IMR-90 (cell line): ENCODE measurements around the gene ESYT1. TPM values are rescaled to one million over a fixed set of nuclear protein-coding genes. Genes with fewer than 3 reads are reported as not detected.
A peak's percentile ranks its signal among the peaks of the same experiment; 100 is the strongest.

Experiments used
- ATAC-seq: fragments of 200-7000 bp; cut with Tn5 transposase; 2 replicates; pipeline ENCODE4 v1.9.1; 2020; ENCODE audit warnings: low read depth, mild to moderate bottlenecking, moderate library complexity
- BruUV-seq: library from RNA; stranded (reverse); fragments of 400-500 nt; replicated peaks from 2 replicates; lab custom pipeline; 2021; lab: Mats Ljungman, UMichigan
- CTCF ChIA-PET: fragments of 300-600 bp; formaldehyde crosslinking; extraction: SDS; loops from one replicate; lab custom pipeline; 2021; ENCODE audit warnings: antibody characterized with exemption; lab: Yijun Ruan, JAX
- POLR2A ChIA-PET: fragments of 300-600 bp; sonication (Branson Sonifier 250); formaldehyde crosslinking; loops from one replicate; lab custom pipeline; 2022; ENCODE audit warnings: antibody characterized with exemption; ENCODE audit not compliant: unreplicated experiment; lab: Charles Lee
- DNase-seq: peaks from one replicate; pipeline ENCODE4 v3.0.0; 2013
- H2AFZ ChIP-seq: replicated peaks from 2 replicates; pipeline ENCODE3; 2013; ENCODE audit warnings: low read length, mild to moderate bottlenecking; ENCODE audit not compliant: poor library complexity
- H2AK5ac ChIP-seq: 2 replicates; pipeline ENCODE4 v1.6.1; 2013; ENCODE audit warnings: low read depth, low read length, inconsistent platforms
- H2AK9ac ChIP-seq: replicated peaks from 2 replicates; pipeline ENCODE3; 2013; ENCODE audit warnings: mild to moderate bottlenecking, low read depth, low read length, moderate library complexity; ENCODE audit not compliant: poor library complexity
- H2BK120ac ChIP-seq: 2 replicates; pipeline ENCODE4 v1.6.1; 2013; ENCODE audit warnings: low read depth, low read length, inconsistent platforms
- H2BK15ac ChIP-seq: 3 replicates; pipeline ENCODE4 v1.6.1; 2013; ENCODE audit warnings: low read depth, low read length, inconsistent platforms
- H2BK20ac ChIP-seq: 2 replicates; pipeline ENCODE4 v1.6.1; 2013; ENCODE audit warnings: low read depth, mild to moderate bottlenecking, inconsistent platforms, low read length, moderate library complexity
- H2BK5ac ChIP-seq: 2 replicates; pipeline ENCODE4 v1.6.1; 2013; ENCODE audit warnings: mild to moderate bottlenecking, low read depth, low read length, inconsistent platforms; ENCODE audit not compliant: poor library complexity, severe bottlenecking
- H3K14ac ChIP-seq: replicated peaks from 2 replicates; pipeline ENCODE4 v1.6.1; 2013; ENCODE audit warnings: low read depth, low read length, inconsistent platforms
- H3K18ac ChIP-seq: 2 replicates; pipeline ENCODE4 v1.6.1; 2013; ENCODE audit warnings: low read depth, low read length, control low read depth
- H3K23ac ChIP-seq: 2 replicates; pipeline ENCODE4 v1.6.1; 2013; ENCODE audit warnings: low read depth, low read length, inconsistent platforms
- H3K27ac ChIP-seq: 2 replicates; pipeline ENCODE4 v1.5.1; 2013; ENCODE audit warnings: mild to moderate bottlenecking, control low read depth, low read length; ENCODE audit not compliant: insufficient read depth
- H3K27me3 ChIP-seq: 2 replicates; pipeline ENCODE4 v1.6.1; 2013; ENCODE audit warnings: low read length; ENCODE audit not compliant: control insufficient read depth, insufficient read depth
- H3K36me3 ChIP-seq: 2 replicates; pipeline ENCODE4 v1.6.1; 2013; ENCODE audit warnings: low read length, mixed read lengths; ENCODE audit not compliant: control insufficient read depth, insufficient read depth
- H3K4ac ChIP-seq: 2 replicates; pipeline ENCODE4 v1.6.1; 2013; ENCODE audit warnings: low read depth, low read length, inconsistent platforms
- H3K4me1 ChIP-seq: 2 replicates; pipeline ENCODE4 v1.6.1; 2013; ENCODE audit warnings: low read length, mixed read lengths; ENCODE audit not compliant: control insufficient read depth, insufficient read depth
- H3K4me2 ChIP-seq: 2 replicates; pipeline ENCODE4 v1.6.1; 2013; ENCODE audit warnings: low read depth, mild to moderate bottlenecking, control low read depth, low read length, moderate library complexity
- H3K4me3 ChIP-seq: 2 replicates; pipeline ENCODE4 v1.5.1; 2013; ENCODE audit warnings: low read depth, mild to moderate bottlenecking, control low read depth, low read length, moderate library complexity; ENCODE audit not compliant: insufficient read depth
- H3K56ac ChIP-seq: 2 replicates; pipeline ENCODE4 v1.6.1; 2013; ENCODE audit warnings: low read length, inconsistent platforms; ENCODE audit not compliant: insufficient read depth; ENCODE audit errors: extremely low read depth
- H3K79me1 ChIP-seq, 2 experiments: 2 replicates each; pipeline ENCODE4 v1.6.1; 2013; ENCODE audit warnings: low read length in 2 of 2, inconsistent platforms in 1 of 2, low read depth in 1 of 2
- H3K9ac ChIP-seq: 2 replicates; pipeline ENCODE4 v1.6.1; 2013; ENCODE audit warnings: low read depth, low read length, control low read depth
- H3K9me1 ChIP-seq: 2 replicates; pipeline ENCODE4 v1.6.1; 2013; ENCODE audit warnings: low read length, inconsistent platforms; ENCODE audit not compliant: insufficient read depth
- H3K9me3 ChIP-seq: 2 replicates; pipeline ENCODE4 v1.6.1; 2013; ENCODE audit warnings: low read length; ENCODE audit not compliant: control insufficient read depth, insufficient read depth
- H4K20me1 ChIP-seq: 2 replicates; pipeline ENCODE4 v1.6.1; 2013; ENCODE audit warnings: low read length, inconsistent platforms; ENCODE audit not compliant: insufficient read depth
- H4K5ac ChIP-seq: 2 replicates; pipeline ENCODE4 v1.6.1; 2013; ENCODE audit warnings: mild to moderate bottlenecking, low read depth, low read length, control low read depth
- H4K8ac ChIP-seq, 2 experiments: 2 replicates each; pipeline ENCODE4 v1.6.1; 2013; ENCODE audit warnings: low read depth in 2 of 2, low read length in 2 of 2, control low read depth in 1 of 2, inconsistent platforms in 1 of 2
- H4K91ac ChIP-seq: 2 replicates; pipeline ENCODE4 v1.6.1; 2013; ENCODE audit warnings: low read depth, low read length, inconsistent platforms; ENCODE audit not compliant: insufficient read depth
- BHLHE40 ChIP-seq: fragments of 150-350 bp; IDR thresholded peaks from 2 replicates; pipeline ENCODE4 v1.6.1; 2016; ENCODE audit warnings: mild to moderate bottlenecking, low read depth, low read length
- CEBPB ChIP-seq: IDR thresholded peaks from 2 replicates; pipeline ENCODE4 v1.6.1; 2012; ENCODE audit warnings: low read depth, low read length, improper control_type of control experiment
- CHD1 ChIP-seq: IDR thresholded peaks from 2 replicates; pipeline ENCODE4 v1.6.1; 2012; ENCODE audit warnings: low read depth, low read length, improper control_type of control experiment
- FOS ChIP-seq: fragments of 150-350 bp; IDR thresholded peaks from 2 replicates; pipeline ENCODE4 v1.6.1; 2016; ENCODE audit warnings: low read depth, low read length
- MAFK ChIP-seq: IDR thresholded peaks from 2 replicates; pipeline ENCODE4 v1.6.1; 2012; ENCODE audit warnings: low read depth, low read length, improper control_type of control experiment
- MAZ ChIP-seq: IDR thresholded peaks from 2 replicates; pipeline ENCODE4 v1.6.1; 2012; ENCODE audit warnings: low read depth, mild to moderate bottlenecking, low read length, improper control_type of control experiment, moderate library complexity, borderline replicate concordance
- MXI1 ChIP-seq: IDR thresholded peaks from 2 replicates; pipeline ENCODE4 v1.6.1; 2012; ENCODE audit warnings: low read depth, mild to moderate bottlenecking, low read length, moderate library complexity, borderline replicate concordance
- NFE2L2 ChIP-seq: fragments of 150-350 bp; IDR thresholded peaks from 2 replicates; pipeline ENCODE4 v1.6.1; 2016; ENCODE audit warnings: low read depth, mild to moderate bottlenecking, low read length
- POLR2A ChIP-seq: IDR thresholded peaks from 2 replicates; pipeline ENCODE4 v1.6.1; 2012; ENCODE audit warnings: mild to moderate bottlenecking, low read depth, low read length
- RAD21 ChIP-seq: IDR thresholded peaks from 2 replicates; pipeline ENCODE4 v1.6.1; 2012; ENCODE audit warnings: low read length, improper control_type of control experiment
- RCOR1 ChIP-seq: IDR thresholded peaks from 2 replicates; pipeline ENCODE4 v1.6.1; 2012; ENCODE audit warnings: mild to moderate bottlenecking, low read length, improper control_type of control experiment; ENCODE audit not compliant: insufficient replicate concordance
- RFX5 ChIP-seq: IDR thresholded peaks from 2 replicates; pipeline ENCODE4 v1.8.0; 2012; ENCODE audit warnings: low read depth, mild to moderate bottlenecking, low read length, moderate library complexity
- SMC3 ChIP-seq: fragments of 150-350 bp; IDR thresholded peaks from 2 replicates; pipeline ENCODE4 v1.6.1; 2016; ENCODE audit warnings: low read depth, mild to moderate bottlenecking, antibody characterized with exemption, low read length, moderate library complexity
- USF2 ChIP-seq: fragments of 150-350 bp; IDR thresholded peaks from 2 replicates; pipeline ENCODE4 v1.6.1; 2017; ENCODE audit warnings: mild to moderate bottlenecking, antibody characterized with exemption, low read length, low read depth
- WGBS, 2 experiments: methylation state at CpG; one replicate each; pipeline versions ENCODE4 v1.1.5 to v1.1.7; 2013; ENCODE audit warnings: missing lambda C conversion rate in 2 of 2; ENCODE audit not compliant: insufficient read length in 1 of 2; ENCODE audit errors: extremely low coverage in 2 of 2; 5-methylcytosine and 5-hydroxymethylcytosine counted together
- dilution Hi-C: fragments of 300-500 bp; cut with HindIII; formaldehyde crosslinking; loops from one replicate; pipeline ENCODE4 v1.14.3; 2018; ENCODE audit warnings: low sequenced_read_pairs; ENCODE audit not compliant: unreplicated experiment
- in situ Hi-C: fragments of 300-500 bp; cut with MboI; formaldehyde crosslinking; loops from 3 replicates; pipeline ENCODE4 v1.14.3; 2019; ENCODE audit warnings: low sequenced_read_pairs, inconsistent platforms, mixed read lengths
- intact Hi-C: fragments of 100-400 bp; cut with micrococcal nuclease; formaldehyde crosslinking; loops from 2 replicates; pipeline ENCODE4 v1.10.0; 2022
- polyA plus RNA-seq, 3 experiments: library from polyadenylated mRNA; depleted of rRNA; stranded (reverse); fragments of >200 nt; gene quantifications; 2 replicates each; pipeline ENCODE4 v1.2.3, GENCODE V29; 2012; ENCODE audit warnings: low replicate concordance in 1 of 3
- total RNA-seq: library from RNA; depleted of rRNA; stranded (reverse); fragments of >200 nt; gene quantifications from 2 replicates; pipeline ENCODE4 v1.2.3, GENCODE V29; 2012

The ESYT1 gene
- total and polyA plus RNA-seq, 2 of the 4 experiments (the other 2 are of a cell fraction), result 150 to 153 TPM

GRCh38 chr12:56158029-56158925 lies 30.2 kb downstream of the ESYT1 start, which contains the start of gene MYL6 (continued):
- TF ChIP-seq MAFK (no peak), CHD1 (peak; percentile 12; the same call in 1 of the 2 replicates), SMC3 (no peak)

- Histone ChIP-seq H3K4me3 (peak overlapping the region; percentile 73), H3K4me1 (peaks cover 15% of the 10 kb centered on the region), H3K56ac (peak overlapping the region; percentile 99), H3K27ac (peak overlapping the region; percentile 90), H3K9me1 (peaks cover 3% of the 10 kb centered on the region; the same call in 1 of the 2 replicates), H2AFZ (no peak overlapping the region), H4K91ac (peak overlapping the region; percentile 95), H2BK5ac (peak overlapping the region; percentile 91), H3K79me1 (peaks cover 14 to 65% of the 10 kb centered on the region in 2 experiments), H2BK120ac (peak overlapping the region; percentile 54), H2AK9ac (peak overlapping the region; percentile 99), H2AK5ac (peak overlapping the region; percentile 95), H4K20me1 (peaks cover 57% of the 10 kb centered on the region), H2BK20ac (no peak overlapping the region), H3K14ac (peak overlapping the region; percentile 98), H3K4ac (peak overlapping the region; percentile 97), H4K8ac (peak overlapping the region; percentile 79 to 94), H3K18ac (peak overlapping the region; percentile 81), H3K27me3 (no peaks in the 10 kb centered on the region), H4K5ac (peak overlapping the region; percentile 85), H3K9ac (peak overlapping the region; percentile 100), H2BK15ac (peak overlapping the region; percentile 1; the same call in 1 of the 3 replicates), H3K9me3 (no peaks in the 10 kb centered on the region), H3K23ac (peak overlapping the region; percentile 99), H3K36me3 (peaks cover 52% of the 10 kb centered on the region), H3K4me2 (peak overlapping the region; percentile 98)
- in situ Hi-C loops (no loop called here), intact Hi-C loops (loop anchor here (2.0 kb wide), 3 partner anchors 32 to 62 kb away; partner anchors contain the start of genes RNF41 and ZC3H10), dilution Hi-C loops (no loop called here)
- no TSS peak for BruUV-seq
- ATAC-seq (peak; percentile 47), DNase-seq (peak; percentile 58)
- WGBS, 2 experiments, result 0% methylated on average over 3 of the region's 6 CpGs; no CpG with 5 or more reads in 1 of the 2 experiments
- ChIA-PET POLR2A (interaction anchor here (1.6 kb wide), 1 partner anchor 31 kb away, joined by 8 read pairs; the partner anchor contains the start of gene ESYT1), CTCF (no interaction called here)
- TF ChIP-seq POLR2A (no peak), CEBPB (no peak), SMC3 (no peak), USF2 (no peak), NFE2L2 (no peak), RAD21 (no peak), MXI1 (no peak), BHLHE40 (no peak), RCOR1 (no peak), RFX5 (no peak), MAFK (no peak), CHD1 (no peak), FOS (no peak), MAZ (no peak)
These were observed 30.9 kb downstream of the ESYT1 start for GRCh38 chr12:56158926-56159461.
